Measurements from ENCODE around the gene CD177.

Gene CD177

GRCh38 chr19:43353606-43354304 lies at the start of gene CD177:
TSS of gene CD177 (plus strand) at chr19:43353686. CDS start at chr19:43353715, 29 bp downstream.
- DNase-seq (ENCODE audit: extremely low read depth, low read depth): no peak
- no peak for TF ChIP-seq CTCF (IDR thresholded peaks at IDR 0.05; ENCODE audit: low read depth, low read length, missing control alignments)
- H3K4me3 ChIP-seq (replicated peaks; ENCODE audit: low read depth, low read length): no peak within 1 kb of the TSS

GRCh38 chr19:43305642-43306041 lies 47.8 kb upstream of the CD177 start:
- no peak for DNase-seq (ENCODE audit: extremely low read depth, low read depth)
- no peak overlapping the region for H3K4me3 ChIP-seq (replicated peaks; ENCODE audit: low read depth, low read length)

GRCh38 chr19:43306097-43306496 lies 47.4 kb upstream of the CD177 start:
- H3K4me3 ChIP-seq (replicated peaks; ENCODE audit: low read depth, low read length): no peak overlapping the region
- TF ChIP-seq CTCF (IDR thresholded peaks at IDR 0.05; ENCODE audit: low read depth, low read length, missing control alignments): no peak
- DNase-seq (ENCODE audit: extremely low read depth, low read depth): no peak

More at GRCh38 chr19:43305642-43306041, 47.8 kb upstream of the CD177 start:
- TF ChIP-seq CTCF (IDR thresholded peaks at IDR 0.05; ENCODE audit: low read depth, low read length, missing control alignments): no peak

GRCh38 chr19:43308244-43308815 lies 45.2 kb upstream of the CD177 start:
- TF ChIP-seq CTCF (IDR thresholded peaks at IDR 0.05; ENCODE audit: low read depth, low read length, missing control alignments): no peak
- DNase-seq (ENCODE audit: extremely low read depth, low read depth): no peak
- H3K4me3 ChIP-seq (replicated peaks; ENCODE audit: low read depth, low read length): no peak overlapping the region

GRCh38 chr19:43309466-43309865 lies 44.0 kb upstream of the CD177 start:
- H3K4me3 ChIP-seq (replicated peaks; ENCODE audit: low read depth, low read length): no peak overlapping the region
- no peak for TF ChIP-seq CTCF (IDR thresholded peaks at IDR 0.05; ENCODE audit: low read depth, low read length, missing control alignments)
- no peak for DNase-seq (ENCODE audit: extremely low read depth, low read depth)

GRCh38 chr19:43310221-43310620 lies 43.3 kb upstream of the CD177 start:
- no peak for DNase-seq (ENCODE audit: extremely low read depth, low read depth)
- H3K4me3 ChIP-seq (replicated peaks; ENCODE audit: low read depth, low read length): no peak overlapping the region
- TF ChIP-seq CTCF (IDR thresholded peaks at IDR 0.05; ENCODE audit: low read depth, low read length, missing control alignments): no peak
